Natural killer cell (primary cell): ENCODE data around the gene TUBG1. TPM values are rescaled to one million over a fixed set of nuclear protein-coding genes. Genes with fewer than 3 reads are reported as not detected.
A peak's percentile ranks its signal among the peaks of the same experiment; 100 is the strongest.

ENCODE experiments used
- ATAC-seq, 3 donors: fragments of 150-1000 bp in 2 of 3; fragments of 200-7000 bp in 1 of 3; cut with Tn5 transposase; 1 replicate in 1 of 3; 2 replicates in 2 of 3; pipeline ENCODE4 v1.10.0; 2021; ENCODE audit warnings: mild to moderate bottlenecking in 2 of 3, moderate library complexity in 2 of 3
- DNase-seq, 2 donors: peaks; one replicate each; pipeline versions ENCODE4 v3.0.0 to v3.0.0-alpha.2; 2013 to 2021; ENCODE audit warnings: mixed read lengths in 1 of 2
- H3K27ac ChIP-seq: one replicate; pipeline ENCODE4 v1.5.1; 2013; ENCODE audit warnings: mild to moderate bottlenecking, low read length
- H3K27me3 ChIP-seq: one replicate; pipeline ENCODE4 v1.6.1; 2013; ENCODE audit warnings: low read length; ENCODE audit not compliant: control insufficient read depth, insufficient read depth
- H3K36me3 ChIP-seq: one replicate; pipeline ENCODE4 v1.6.1; 2013; ENCODE audit warnings: low read length; ENCODE audit not compliant: control insufficient read depth, insufficient read depth
- H3K4me1 ChIP-seq: one replicate; pipeline ENCODE4 v1.6.1; 2013; ENCODE audit warnings: low read length; ENCODE audit not compliant: control insufficient read depth, insufficient read depth
- H3K4me3 ChIP-seq: one replicate; pipeline ENCODE4 v1.5.1; 2013; ENCODE audit warnings: low read length
- H3K9me3 ChIP-seq: one replicate; pipeline ENCODE4 v1.6.1; 2013; ENCODE audit warnings: low read length; ENCODE audit not compliant: control insufficient read depth, insufficient read depth
- H3K27ac Mint-ChIP-seq, 2 donors: one replicate each; pipeline ENCODE4 v1.8.0; 2022; ENCODE audit warnings: mild to moderate bottlenecking in 2 of 2, mixed read lengths in 2 of 2, moderate library complexity in 1 of 2
- H3K27me3 Mint-ChIP-seq, 2 donors: one replicate each; pipeline ENCODE4 v1.8.0; 2022; ENCODE audit warnings: low read depth in 2 of 2, mixed read lengths in 2 of 2
- H3K36me3 Mint-ChIP-seq: one replicate; pipeline ENCODE4 v1.8.0; 2022; ENCODE audit warnings: mixed read lengths
- H3K4me1 Mint-ChIP-seq, 2 donors: one replicate each; pipeline ENCODE4 v1.8.0; 2022; ENCODE audit warnings: mixed read lengths in 2 of 2
- H3K4me3 Mint-ChIP-seq: one replicate; pipeline ENCODE4 v1.8.0; 2022; ENCODE audit warnings: mild to moderate bottlenecking, moderate library complexity, mixed read lengths
- H3K9me3 Mint-ChIP-seq, 2 donors: one replicate each; pipeline ENCODE4 v1.8.0; 2022; ENCODE audit warnings: mixed read lengths in 2 of 2
- WGBS: methylation state at CpG from one replicate; pipeline ENCODE4 v1.1.7; 2013; ENCODE audit warnings: missing lambda C conversion rate; ENCODE audit not compliant: insufficient coverage; 5-methylcytosine and 5-hydroxymethylcytosine counted together
- intact Hi-C: fragments of 100-400 bp; cut with micrococcal nuclease; formaldehyde crosslinking; loops from one replicate; pipeline ENCODE4 v1.14.2; 2022
- total RNA-seq, 4 donors: library from RNA; stranded (reverse); fragments of 120-200 nt in 1 of 4; gene quantifications; one replicate each; pipeline versions ENCODE4 v1.2.3 to v1.2.4, GENCODE V29; 2013 to 2022
- TF ChIP-seq, protein P1 (sequence below): fragments of 200-600 bp; IDR thresholded peaks from one replicate; pipeline ENCODE4 v1.8.0; 2022; ENCODE audit warnings: antibody characterized with exemption

TUBG1 gene
- total RNA-seq, 3 donors from 2014 or later (not counting 1 experiment from before 2014, with no cell fraction given), result 9.7 to 16.5 (median 13.0) TPM

DNA sequence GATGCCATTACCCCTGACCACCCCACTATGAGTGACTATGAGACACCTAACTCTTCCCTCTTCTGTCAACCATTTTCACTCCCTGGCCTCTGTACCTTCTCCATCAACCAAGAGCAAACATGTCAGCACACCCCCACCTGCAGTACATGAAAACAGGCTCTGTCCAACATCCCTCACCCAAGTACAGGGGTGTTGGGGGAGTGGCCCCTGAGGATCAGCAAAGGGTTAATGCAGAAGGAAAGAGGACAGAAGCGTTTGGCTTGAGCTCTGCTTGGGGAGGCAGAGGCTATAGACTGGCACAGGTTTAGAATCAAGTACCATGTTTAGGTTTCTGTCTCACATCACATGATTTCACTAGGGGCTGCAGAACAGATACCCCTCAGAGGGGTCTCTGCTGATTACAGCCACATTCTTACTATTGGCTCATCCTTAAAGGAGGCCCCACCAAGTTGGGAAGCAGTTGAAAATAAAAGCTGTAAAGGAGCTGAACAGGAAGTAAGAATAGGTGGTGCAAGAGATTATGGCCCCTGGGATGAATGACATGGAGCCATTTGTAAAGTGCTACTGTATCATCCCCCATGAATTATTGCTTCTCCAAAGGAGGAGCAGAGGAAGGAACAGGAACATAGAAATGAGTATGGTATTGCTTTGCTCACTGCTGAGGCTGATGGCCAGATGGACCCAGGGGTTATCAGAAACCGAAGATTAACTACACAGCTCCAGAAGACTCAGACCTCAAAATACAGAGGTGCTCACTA is 29.5 kb upstream of the TUBG1 start:
- peak overlapping the region; percentile 34 to 61 for H3K27ac Mint-ChIP-seq
- no peaks in the 10 kb centered on the region for H3K9me3 Mint-ChIP-seq
- H3K36me3 Mint-ChIP-seq, result peaks cover 7% of the 10 kb centered on the region
- peaks cover 28 to 31% of the 10 kb centered on the region in 2 donors for H3K4me1 Mint-ChIP-seq
- 72% methylated on average over 2 of the region's 2 CpGs for WGBS
- TF ChIP-seq, protein P1, sequence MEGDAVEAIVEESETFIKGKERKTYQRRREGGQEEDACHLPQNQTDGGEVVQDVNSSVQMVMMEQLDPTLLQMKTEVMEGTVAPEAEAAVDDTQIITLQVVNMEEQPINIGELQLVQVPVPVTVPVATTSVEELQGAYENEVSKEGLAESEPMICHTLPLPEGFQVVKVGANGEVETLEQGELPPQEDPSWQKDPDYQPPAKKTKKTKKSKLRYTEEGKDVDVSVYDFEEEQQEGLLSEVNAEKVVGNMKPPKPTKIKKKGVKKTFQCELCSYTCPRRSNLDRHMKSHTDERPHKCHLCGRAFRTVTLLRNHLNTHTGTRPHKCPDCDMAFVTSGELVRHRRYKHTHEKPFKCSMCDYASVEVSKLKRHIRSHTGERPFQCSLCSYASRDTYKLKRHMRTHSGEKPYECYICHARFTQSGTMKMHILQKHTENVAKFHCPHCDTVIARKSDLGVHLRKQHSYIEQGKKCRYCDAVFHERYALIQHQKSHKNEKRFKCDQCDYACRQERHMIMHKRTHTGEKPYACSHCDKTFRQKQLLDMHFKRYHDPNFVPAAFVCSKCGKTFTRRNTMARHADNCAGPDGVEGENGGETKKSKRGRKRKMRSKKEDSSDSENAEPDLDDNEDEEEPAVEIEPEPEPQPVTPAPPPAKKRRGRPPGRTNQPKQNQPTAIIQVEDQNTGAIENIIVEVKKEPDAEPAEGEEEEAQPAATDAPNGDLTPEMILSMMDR, result no peak
- H3K4me3 ChIP-seq, result no peak overlapping the region
- no peaks in the 10 kb centered on the region for H3K9me3 ChIP-seq
- ATAC-seq, result no peak
- no peak overlapping the region for H3K4me3 Mint-ChIP-seq
- H3K27me3 ChIP-seq, result no peaks in the 10 kb centered on the region
- no peaks in the 10 kb centered on the region for H3K27me3 Mint-ChIP-seq
- no peak overlapping the region for H3K27ac ChIP-seq
- intact Hi-C loops, result loop anchor here (2.0 to 5.0 kb wide), 2 partner anchors 17 to 182 kb away; partner anchors contain the start of genes COASY and RAMP2
- H3K4me1 ChIP-seq, result peaks cover 18% of the 10 kb centered on the region
- H3K36me3 ChIP-seq, result peaks cover 56% of the 10 kb centered on the region
- no peak for DNase-seq

DNA sequence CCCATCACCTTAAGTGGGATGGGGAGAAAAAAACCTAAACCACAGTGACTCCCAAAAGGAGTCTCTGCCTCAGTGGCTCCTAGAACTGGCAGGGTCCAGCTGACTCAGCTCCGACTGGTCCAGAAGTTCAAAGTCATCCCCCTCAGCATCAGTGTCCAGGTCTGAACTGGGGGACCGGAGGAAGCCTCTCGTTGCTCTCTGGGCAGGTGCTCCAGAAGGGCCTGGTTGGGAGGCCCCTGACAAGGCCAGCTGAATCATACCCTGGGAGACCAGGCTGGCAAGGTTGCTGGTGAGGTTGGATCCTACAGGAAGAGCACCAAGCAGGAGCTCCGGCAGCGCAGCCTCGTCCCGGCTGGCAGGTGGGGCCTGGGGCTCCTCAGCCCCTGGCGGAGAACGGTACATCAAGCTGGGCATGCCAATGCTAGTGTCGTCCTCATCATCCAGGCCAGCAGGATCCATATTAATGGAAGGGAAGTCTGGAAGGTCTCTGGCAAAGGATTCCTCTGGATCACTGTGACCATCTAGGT is 27.7 kb upstream of the TUBG1 start:
- Histone ChIP-seq H3K27me3 (no peaks in the 10 kb centered on the region), H3K4me3 (no peak overlapping the region), H3K4me1 (peaks cover 21% of the 10 kb centered on the region), H3K36me3 (peaks cover 66% of the 10 kb centered on the region), H3K27ac (no peak overlapping the region), H3K9me3 (no peaks in the 10 kb centered on the region)
- Mint-ChIP-seq H3K27me3 (no peaks in the 10 kb centered on the region), H3K27ac (no peak overlapping the region), H3K4me1 (peaks cover 24 to 27% of the 10 kb centered on the region in 2 donors), H3K9me3 (no peaks in the 10 kb centered on the region), H3K4me3 (no peak overlapping the region), H3K36me3 (peaks cover 7% of the 10 kb centered on the region)
- TF ChIP-seq, protein P1, result no peak
- intact Hi-C loops, result no loop called here
- 97% methylated on average over 10 of the region's 10 CpGs for WGBS
- ATAC-seq, result no peak
- DNase-seq, result no peak

DNA sequence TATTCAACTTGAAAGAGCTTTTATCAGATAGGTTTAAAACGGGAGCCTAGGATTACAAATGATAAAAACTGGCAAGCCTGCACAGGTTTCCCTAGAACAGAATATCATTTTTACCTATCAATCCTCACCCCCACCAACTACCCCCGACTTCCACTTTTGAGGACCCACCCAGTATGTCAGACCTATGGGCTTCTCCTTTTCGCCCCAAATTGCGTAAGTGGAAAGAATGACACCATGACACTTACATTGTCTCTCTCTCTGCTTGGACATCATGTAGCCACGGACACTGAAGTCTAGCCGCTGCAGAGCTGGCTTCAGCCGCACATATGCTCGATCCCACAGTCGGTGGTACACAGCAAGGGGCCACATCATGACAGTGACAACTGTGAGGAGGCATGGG is 24.6 kb upstream of the TUBG1 start:
- Histone ChIP-seq H3K27me3 (no peaks in the 10 kb centered on the region), H3K4me3 (no peak overlapping the region), H3K27ac (no peak overlapping the region), H3K4me1 (peaks cover 3% of the 10 kb centered on the region), H3K36me3 (peaks cover 83% of the 10 kb centered on the region), H3K9me3 (no peaks in the 10 kb centered on the region)
- Mint-ChIP-seq H3K9me3 (no peaks in the 10 kb centered on the region), H3K36me3 (peaks cover 7% of the 10 kb centered on the region), H3K27ac (no peak overlapping the region), H3K4me3 (no peak overlapping the region), H3K27me3 (no peaks in the 10 kb centered on the region), H3K4me1 (peaks cover 5 to 15% of the 10 kb centered on the region in 2 donors)
- intact Hi-C loops, result no loop called here
- TF ChIP-seq, protein P1, result no peak
- DNase-seq (no peak), ATAC-seq (peak in 1 of 3 donors; percentile 46)
- 94% methylated on average over 9 of the region's 9 CpGs for WGBS
